Stimulated activated CD4-positive, alpha-beta T cell treated with anti-CD3 and anti-CD28 coated beads, TNF-alpha, amount 100 ng/mL, for 1 hour (primary cell): Measurements from ENCODE around the gene CTPS1.
A peak's percentile ranks its signal among the peaks of the same experiment; 100 is the strongest.

ENCODE experiments used
- DNase-seq, 3 donors: peaks; one replicate each; pipeline ENCODE4 v3.0.0-alpha.2; 2020; ENCODE audit warnings: low read depth in 3 of 3, low spot score in 1 of 3

CTPS1 gene

GRCh38 chr1:40988280-40988679, 8.8 kb downstream of the CTPS1 start:
- DNase-seq = no peak

DNA sequence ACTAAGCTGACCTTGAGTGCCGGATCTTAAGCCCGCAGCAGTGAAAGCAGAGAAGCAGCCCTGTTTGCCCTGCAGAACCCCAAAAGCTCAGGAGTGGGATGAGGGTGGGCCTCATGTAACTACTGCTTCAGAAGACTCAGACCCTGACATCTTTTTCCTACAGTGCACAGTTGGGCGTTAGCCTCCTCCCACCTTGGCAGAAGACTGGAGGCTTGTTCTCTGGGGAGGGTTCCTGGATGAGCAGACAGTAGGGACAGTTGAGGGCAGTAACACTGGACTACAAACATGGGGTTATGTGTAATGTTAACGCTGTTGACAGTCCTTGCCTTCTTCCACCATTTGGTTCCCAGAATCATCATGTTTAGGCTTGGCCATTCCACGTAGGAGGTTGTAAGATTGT, 9.6 kb downstream of the CTPS1 start:
- DNase-seq = no peak

- DNase-seq = no peak
Observed at GRCh38 chr1:40997096-40997495, 17.6 kb downstream of the CTPS1 start.

DNA sequence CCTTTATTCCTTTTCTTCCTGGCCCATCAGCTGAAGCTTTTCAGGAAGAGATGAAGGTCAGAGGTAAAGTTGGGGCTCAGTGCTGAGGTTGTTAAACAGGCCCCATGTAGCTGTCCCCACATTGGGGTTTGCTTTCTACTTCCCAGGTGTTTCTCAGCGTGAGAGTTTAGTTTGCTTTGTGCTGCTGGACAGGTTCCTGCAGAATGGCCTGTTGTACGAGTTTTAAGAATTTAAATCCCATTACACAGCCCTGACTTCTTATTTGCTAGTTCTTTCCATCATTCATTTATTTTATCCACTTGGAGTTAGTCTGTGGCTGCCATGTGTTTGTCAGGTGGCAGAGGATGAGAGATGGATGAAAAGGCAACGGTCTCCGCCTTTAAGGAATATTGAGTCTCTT, 19.2 kb downstream of the CTPS1 start:
- no peak for DNase-seq

GRCh38 chr1:41003127-41003639, 23.7 kb downstream of the CTPS1 start:
- DNase-seq = no peak

DNA sequence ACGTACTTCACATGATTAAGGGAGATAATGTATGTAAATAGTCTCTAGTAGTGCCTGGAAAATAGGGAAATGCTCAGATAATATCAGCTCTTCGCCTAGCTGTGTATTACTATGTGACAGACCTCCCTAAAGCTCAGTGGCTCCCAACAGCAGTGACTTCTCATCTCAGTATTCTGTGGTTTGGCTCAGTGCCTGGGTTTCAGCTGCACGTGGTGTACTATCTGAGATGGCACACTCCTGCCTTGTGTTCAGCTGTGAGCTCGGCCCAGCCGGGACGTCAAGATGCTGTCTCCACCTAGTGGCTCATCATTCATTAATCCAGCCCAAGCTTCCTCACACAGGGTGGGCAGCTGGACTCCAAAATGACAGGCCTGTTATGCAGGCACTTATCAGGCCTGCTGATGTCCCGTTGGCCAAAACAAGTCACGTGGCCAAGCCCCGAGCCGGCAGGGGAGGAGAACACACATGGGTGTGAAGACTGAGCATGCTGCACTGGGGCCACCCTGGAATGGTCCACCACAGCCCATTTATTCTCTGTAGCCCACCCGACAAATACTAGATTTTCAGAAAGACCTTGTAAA, 24.2 kb downstream of the CTPS1 start:
- DNase-seq = peak; percentile 56 to 76 (median 62)

DNA sequence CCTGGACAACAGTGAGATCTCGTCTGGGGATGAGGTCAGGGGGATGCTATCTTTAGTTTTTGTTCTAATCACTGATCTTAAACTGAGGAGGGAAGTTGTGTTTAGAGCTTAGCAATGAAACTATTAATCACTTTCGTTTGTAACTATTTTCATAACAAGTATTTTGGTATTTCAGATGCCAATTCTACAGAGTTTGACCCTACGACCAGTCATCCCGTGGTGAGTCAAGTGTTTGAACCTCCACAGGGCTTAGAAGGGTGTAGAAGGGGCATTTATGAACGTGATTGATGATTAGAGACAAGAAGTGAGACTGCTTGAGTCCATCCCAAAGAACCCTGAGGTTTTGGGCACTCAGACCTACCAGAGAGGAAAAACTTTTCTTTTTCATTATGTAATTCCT, 26.4 kb downstream of the CTPS1 start:
- DNase-seq = no peak

DNA sequence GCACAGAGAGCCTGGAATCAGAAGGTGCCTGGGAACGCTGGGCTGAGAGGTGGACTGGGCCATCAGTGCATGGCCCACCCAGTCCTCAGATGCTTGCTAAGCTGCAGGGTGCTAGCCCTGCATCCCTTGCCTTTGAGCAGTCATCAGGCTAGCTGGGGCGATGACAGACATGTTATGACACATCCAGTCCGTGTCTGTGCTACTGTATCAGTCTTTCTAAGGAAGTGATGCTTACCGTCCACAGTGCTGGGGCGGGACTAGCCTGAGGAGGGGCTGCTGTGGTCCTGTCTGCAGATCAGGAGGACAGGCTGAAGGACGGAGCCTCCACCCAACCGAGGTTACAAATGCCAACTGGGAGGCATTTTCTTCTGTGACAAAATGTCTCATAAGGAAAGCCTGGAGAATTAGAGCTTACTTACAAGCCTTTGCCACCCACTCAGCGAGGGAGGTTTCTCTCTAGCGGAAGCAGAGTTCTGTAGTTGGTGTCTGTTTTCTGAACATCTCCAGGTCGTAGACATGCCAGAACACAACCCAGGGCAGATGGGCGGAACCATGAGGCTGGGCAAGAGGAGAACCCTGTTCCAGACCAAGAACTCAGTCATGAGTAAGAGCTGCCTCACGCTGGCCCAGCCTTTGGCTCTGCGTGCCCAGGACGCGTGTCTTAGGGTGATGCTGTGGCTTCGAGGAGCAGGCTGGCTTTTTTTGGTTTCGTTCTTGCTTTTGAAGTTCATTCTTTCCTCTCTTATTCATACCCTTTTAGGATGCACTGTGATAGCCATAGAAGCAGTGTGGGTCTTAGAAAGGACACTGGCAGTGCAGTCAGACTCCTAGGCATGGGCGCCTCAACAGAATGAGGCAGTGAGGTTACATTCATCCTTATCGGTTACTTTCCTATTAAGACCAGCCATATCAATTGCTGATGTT, 27.7 kb downstream of the CTPS1 start:
- DNase-seq = no peak

- DNase-seq = no peak
Observed at GRCh38 chr1:41009466-41009865, 30.0 kb downstream of the CTPS1 start.

- DNase-seq = no peak
Observed at GRCh38 chr1:41010345-41010744, 30.8 kb downstream of the CTPS1 start.

GRCh38 chr1:41013024-41013423, 33.5 kb downstream of the CTPS1 start:
- no peak for DNase-seq

GRCh38 chr1:41013796-41014195, 34.3 kb downstream of the CTPS1 start:
- DNase-seq = no peak

- no peak for DNase-seq
Observed at GRCh38 chr1:41014871-41015270, 35.4 kb downstream of the CTPS1 start.

- no peak for DNase-seq
Observed at GRCh38 chr1:41015281-41015896, 35.9 kb downstream of the CTPS1 start.

DNA sequence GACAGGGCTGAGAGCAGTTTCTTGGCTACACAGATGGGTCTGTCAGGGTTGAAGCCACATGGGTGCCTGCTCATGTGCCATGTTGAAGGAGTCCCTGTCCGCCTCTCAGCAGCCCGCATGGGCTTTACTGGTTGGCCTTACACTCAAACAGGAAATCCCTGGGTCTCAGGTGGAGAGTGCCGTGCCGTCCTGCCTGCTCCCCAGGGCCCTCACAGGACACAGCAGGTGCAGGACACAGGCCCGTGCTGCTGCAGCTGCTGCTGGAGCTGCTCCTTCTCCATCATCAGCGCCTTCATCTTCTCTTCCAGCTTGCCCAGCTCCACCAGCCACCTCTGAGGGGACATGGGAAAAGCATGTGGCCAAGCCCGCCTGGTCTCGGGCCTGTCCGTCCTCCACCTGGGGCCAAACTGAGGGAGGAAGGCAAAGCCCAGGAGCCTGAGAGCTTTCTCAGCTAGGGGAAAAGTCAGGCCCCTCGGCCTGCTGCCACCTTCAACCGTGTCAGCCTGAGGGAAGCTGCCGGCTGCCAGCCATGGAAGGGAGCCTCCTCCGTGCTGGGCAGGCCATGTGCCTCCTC, 36.5 kb downstream of the CTPS1 start:
- no peak for DNase-seq

- no peak for DNase-seq
Observed at GRCh38 chr1:41017141-41018017, 37.9 kb downstream of the CTPS1 start.

- DNase-seq = no peak
Observed at GRCh38 chr1:41018018-41018410, 38.5 kb downstream of the CTPS1 start.

GRCh38 chr1:41019353-41019745, 39.9 kb downstream of the CTPS1 start:
- no peak for DNase-seq

GRCh38 chr1:41020109-41020576, 40.6 kb downstream of the CTPS1 start:
- no peak for DNase-seq

- no peak for DNase-seq
Observed at GRCh38 chr1:41020654-41021053, 41.2 kb downstream of the CTPS1 start.
